ENCODE results near the gene COL6A1. TPM values are rescaled to one million over a fixed set of nuclear protein-coding genes. Genes with fewer than 3 reads are reported as not detected.
A peak's percentile ranks its signal among the peaks of the same experiment; 100 is the strongest.

Gene COL6A1
- total and polyA plus RNA-seq, 2 experiments from 2014 or later, result 245 to 605 TPM

DNA sequence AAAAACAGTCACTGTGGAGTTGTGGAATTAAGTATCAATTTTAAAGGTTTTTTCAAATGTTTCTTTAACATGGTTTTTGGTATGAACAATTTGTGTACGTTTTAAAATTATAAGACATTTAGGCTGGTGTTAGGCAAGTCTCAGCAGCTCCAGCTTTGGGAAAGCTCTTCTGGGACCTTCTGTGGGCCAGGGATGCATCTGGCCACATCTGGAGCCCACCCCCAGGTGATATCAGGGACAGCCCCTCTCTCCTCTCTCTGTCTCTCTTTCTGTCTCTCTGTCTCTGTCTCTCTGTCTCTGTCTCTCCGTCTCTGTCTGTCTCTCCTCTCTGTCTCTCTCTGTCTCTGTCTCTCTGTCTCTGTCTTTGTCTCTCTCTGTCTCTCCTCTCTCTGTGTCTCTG lies 1.3 kb upstream of the COL6A1 start:
- no peak for DNase-seq (ENCODE audit: low read depth in 1 of 2, low spot score in 1 of 2)
- Histone ChIP-seq H3K4me3 (no peak overlapping the region), H3K9me3 (ENCODE audit: low read depth) (no peaks in the 10 kb centered on the region), H3K27me3 (peaks cover 5% of the 10 kb centered on the region), H3K27ac (no peak overlapping the region), H3K4me1 (ENCODE audit: low read depth) (peaks cover 2% of the 10 kb centered on the region), H3K36me3 (peaks cover 2% of the 10 kb centered on the region)
- TF ChIP-seq, protein P1, sequence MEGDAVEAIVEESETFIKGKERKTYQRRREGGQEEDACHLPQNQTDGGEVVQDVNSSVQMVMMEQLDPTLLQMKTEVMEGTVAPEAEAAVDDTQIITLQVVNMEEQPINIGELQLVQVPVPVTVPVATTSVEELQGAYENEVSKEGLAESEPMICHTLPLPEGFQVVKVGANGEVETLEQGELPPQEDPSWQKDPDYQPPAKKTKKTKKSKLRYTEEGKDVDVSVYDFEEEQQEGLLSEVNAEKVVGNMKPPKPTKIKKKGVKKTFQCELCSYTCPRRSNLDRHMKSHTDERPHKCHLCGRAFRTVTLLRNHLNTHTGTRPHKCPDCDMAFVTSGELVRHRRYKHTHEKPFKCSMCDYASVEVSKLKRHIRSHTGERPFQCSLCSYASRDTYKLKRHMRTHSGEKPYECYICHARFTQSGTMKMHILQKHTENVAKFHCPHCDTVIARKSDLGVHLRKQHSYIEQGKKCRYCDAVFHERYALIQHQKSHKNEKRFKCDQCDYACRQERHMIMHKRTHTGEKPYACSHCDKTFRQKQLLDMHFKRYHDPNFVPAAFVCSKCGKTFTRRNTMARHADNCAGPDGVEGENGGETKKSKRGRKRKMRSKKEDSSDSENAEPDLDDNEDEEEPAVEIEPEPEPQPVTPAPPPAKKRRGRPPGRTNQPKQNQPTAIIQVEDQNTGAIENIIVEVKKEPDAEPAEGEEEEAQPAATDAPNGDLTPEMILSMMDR (IDR thresholded peaks at IDR 0.05; ENCODE audit: low read depth, low read length), result no peak

DNA sequence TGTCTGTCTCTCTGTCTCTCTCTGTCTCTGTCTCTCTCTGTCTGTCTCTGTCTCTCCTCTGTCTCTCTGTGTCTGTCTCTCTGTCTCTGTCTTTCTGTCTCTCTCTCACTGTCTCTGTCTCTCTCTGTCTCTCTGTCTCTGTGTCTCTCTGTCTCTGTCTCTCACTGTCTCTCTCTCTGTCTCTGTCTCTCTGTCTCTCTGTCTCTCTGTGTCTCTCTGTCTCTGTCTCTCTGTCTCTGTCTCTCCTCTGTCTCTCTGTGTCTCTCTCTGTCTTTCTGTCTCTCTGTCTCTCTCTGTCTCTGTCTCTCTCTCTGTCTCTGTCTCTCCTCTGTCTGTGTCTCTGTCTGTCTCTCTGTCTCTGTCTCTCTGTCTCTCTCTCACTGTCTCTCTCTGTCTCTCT lies 873 bp upstream of the COL6A1 start:
- peaks cover 6% of the 10 kb centered on the region for H3K36me3 ChIP-seq
- TF ChIP-seq, protein P1 (IDR thresholded peaks at IDR 0.05; ENCODE audit: low read depth, low read length), result no peak
- H3K27ac ChIP-seq, result no peak overlapping the region
- peaks cover 4% of the 10 kb centered on the region for H3K27me3 ChIP-seq
- no peaks in the 10 kb centered on the region for H3K4me1 ChIP-seq (ENCODE audit: low read depth)
- DNase-seq (ENCODE audit: low read depth in 1 of 2, low spot score in 1 of 2), result no peak
- no peak overlapping the region for H3K4me3 ChIP-seq
- no peaks in the 10 kb centered on the region for H3K9me3 ChIP-seq (ENCODE audit: low read depth)

DNA sequence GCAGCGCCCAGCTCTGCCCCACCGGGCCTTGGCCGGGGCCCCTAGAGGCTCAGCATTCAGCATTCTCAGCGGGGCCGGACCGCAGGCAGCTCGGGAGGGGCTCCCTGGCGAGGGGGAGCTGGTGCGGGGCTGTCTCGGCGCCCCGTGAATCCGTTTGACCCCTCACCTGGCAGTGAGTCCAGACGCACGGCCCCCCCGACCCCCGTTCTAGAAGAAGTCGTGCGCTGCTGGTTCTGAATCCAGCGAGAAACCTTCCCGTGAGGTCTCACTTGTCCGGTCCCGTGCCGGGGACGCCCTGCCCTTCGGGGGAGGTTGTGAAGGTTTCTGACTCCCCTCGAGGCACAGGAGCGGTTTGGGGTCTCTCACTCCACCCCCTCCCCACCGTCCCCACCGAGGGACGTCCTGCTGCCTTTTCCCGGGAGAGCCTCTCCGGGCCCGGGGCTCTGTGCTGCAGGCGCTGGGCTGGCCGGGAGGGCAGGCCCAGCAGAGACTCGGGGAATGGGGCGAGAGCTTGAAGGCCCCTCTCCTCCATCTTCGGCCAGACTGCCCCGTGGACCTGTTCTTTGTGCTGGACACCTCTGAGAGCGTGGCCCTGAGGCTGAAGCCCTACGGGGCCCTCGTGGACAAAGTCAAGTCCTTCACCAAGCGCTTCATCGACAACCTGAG lies 655 bp downstream of the COL6A1 start:
- peaks cover 13% of the 10 kb centered on the region for H3K36me3 ChIP-seq
- no peaks in the 10 kb centered on the region for H3K9me3 ChIP-seq (ENCODE audit: low read depth)
- TF ChIP-seq, protein P1 (IDR thresholded peaks at IDR 0.05; ENCODE audit: low read depth, low read length), result no peak
- H3K4me1 ChIP-seq (ENCODE audit: low read depth), result no peaks in the 10 kb centered on the region
- peak overlapping the region; percentile 42 for H3K27ac ChIP-seq
- H3K4me3 ChIP-seq, result peak overlapping the region; percentile 68
- no peaks in the 10 kb centered on the region for H3K27me3 ChIP-seq
- peak; percentile 25 to 43 for DNase-seq (ENCODE audit: low read depth in 1 of 2, low spot score in 1 of 2)

DNA sequence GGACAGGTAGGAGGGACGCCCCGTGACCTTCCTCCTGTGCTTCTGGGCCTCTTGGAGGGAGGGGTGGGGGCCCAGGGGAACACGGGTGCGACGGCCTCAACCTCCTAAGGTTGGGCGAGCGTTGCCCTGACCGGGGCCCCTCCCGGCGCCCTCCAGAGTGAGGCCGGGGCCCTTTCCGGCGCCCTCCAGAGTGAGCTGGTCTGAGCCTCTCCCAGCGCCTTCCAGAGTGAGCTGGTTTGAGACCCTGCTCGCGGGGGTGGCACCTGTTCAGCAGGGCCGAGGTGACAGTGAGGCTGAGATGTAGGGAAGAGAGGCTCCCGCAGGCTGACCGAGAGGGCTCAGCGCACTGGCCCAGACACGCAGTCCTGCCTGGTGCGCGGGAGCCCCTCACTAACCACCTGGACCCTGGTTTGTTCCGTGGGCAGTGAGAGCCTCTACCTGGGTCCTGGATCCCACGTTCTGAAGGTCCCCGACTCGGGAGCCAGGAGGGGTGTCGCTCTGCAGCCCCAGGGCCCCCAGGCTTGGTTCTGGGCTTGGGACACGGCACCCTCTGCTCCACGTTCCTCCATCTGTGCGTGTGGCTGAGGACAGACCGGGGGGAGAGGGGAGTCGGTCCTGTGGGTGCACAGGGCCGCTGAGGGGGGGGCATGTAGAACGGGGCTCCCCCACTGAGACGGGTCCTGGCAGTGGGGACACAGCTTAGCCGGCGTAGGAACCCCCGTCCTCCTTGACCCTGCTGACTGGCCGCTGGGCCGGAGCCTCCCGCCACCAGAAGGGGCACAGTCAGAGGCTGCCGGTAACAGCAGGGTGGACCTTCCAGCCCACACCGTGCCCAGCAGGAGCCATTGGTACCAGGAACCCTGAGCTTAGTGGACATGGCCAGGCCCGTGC lies 1.4 kb downstream of the COL6A1 start:
- Histone ChIP-seq H3K27ac (no peak overlapping the region), H3K27me3 (no peaks in the 10 kb centered on the region), H3K9me3 (ENCODE audit: low read depth) (no peaks in the 10 kb centered on the region), H3K4me3 (peak overlapping the region; percentile 68), H3K36me3 (peaks cover 13% of the 10 kb centered on the region), H3K4me1 (ENCODE audit: low read depth) (no peaks in the 10 kb centered on the region)
- TF ChIP-seq, protein P1 (IDR thresholded peaks at IDR 0.05; ENCODE audit: low read depth, low read length), result no peak
- no peak for DNase-seq (ENCODE audit: low read depth in 1 of 2, low spot score in 1 of 2)

DNA sequence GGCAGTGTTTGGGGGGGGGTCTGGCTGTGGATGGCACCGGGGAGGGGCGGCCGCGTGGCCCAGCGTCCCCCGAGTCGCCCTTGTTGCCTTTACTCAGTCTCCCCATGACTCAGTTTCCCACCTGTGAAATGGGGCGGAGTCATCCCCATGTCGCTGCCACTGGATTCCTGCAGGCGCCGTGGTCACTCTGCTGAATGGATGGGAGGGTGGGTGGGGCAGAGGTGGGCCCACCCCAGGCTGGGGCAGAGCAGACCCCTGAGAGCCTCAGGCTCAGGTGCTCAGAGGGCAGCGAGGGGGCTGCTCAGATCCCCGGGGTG lies 2.0 kb downstream of the COL6A1 start:
- H3K36me3 ChIP-seq, result peaks cover 13% of the 10 kb centered on the region
- H3K9me3 ChIP-seq (ENCODE audit: low read depth), result no peaks in the 10 kb centered on the region
- TF ChIP-seq, protein P1 (IDR thresholded peaks at IDR 0.05; ENCODE audit: low read depth, low read length), result no peak
- H3K27me3 ChIP-seq, result no peaks in the 10 kb centered on the region
- no peak for DNase-seq (ENCODE audit: low read depth in 1 of 2, low spot score in 1 of 2)
- no peaks in the 10 kb centered on the region for H3K4me1 ChIP-seq (ENCODE audit: low read depth)
- H3K4me3 ChIP-seq, result no peak overlapping the region
- H3K27ac ChIP-seq, result no peak overlapping the region

All from cardiac muscle cell (in vitro differentiated cells and primary cell).